HG03039 (cell line): Measurements from ENCODE around the gene URGCP.
"Not testable (repeated sequence)": the region's sequence is repeated elsewhere in the genome, so short reads cannot be mapped to it uniquely, and the experiment has no call there.

ENCODE experiments used
- ATAC-seq: cut with Tn5 transposase; IDR thresholded peaks from one replicate; pipeline ENCODE4 v1.9.1; 2021; ENCODE audit warnings: mild to moderate bottlenecking, moderate library complexity; ENCODE audit not compliant: unreplicated experiment

The URGCP gene

GRCh38 chr7:43915907-43916306, 9.5 kb upstream of the URGCP start:
- ATAC-seq = no peak

GRCh38 chr7:43914795-43915194, 8.4 kb upstream of the URGCP start:
- ATAC-seq = no peak

DNA sequence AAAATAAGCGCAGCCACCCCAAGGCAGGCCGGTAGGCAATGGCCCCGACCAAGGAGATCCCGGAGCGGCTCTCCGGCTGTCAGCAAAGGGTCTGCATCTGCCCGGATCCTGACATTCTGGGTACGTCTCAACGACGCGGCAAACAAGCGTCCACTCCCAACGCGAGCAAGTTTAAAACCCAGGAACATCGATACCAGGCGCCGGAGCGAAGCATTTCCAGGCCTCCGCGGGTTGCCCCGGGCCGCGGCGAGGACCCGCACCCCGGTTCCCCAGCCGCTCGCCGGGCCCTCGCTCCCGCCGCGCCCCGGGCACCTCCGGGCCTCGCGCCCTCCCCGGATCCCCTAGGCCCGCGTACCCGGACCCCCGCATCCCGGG, 453 bp downstream of the URGCP start:
- no peak for ATAC-seq

- ATAC-seq = no peak
Observed at GRCh38 chr7:43905209-43905946, 1.0 kb downstream of the URGCP start.

DNA sequence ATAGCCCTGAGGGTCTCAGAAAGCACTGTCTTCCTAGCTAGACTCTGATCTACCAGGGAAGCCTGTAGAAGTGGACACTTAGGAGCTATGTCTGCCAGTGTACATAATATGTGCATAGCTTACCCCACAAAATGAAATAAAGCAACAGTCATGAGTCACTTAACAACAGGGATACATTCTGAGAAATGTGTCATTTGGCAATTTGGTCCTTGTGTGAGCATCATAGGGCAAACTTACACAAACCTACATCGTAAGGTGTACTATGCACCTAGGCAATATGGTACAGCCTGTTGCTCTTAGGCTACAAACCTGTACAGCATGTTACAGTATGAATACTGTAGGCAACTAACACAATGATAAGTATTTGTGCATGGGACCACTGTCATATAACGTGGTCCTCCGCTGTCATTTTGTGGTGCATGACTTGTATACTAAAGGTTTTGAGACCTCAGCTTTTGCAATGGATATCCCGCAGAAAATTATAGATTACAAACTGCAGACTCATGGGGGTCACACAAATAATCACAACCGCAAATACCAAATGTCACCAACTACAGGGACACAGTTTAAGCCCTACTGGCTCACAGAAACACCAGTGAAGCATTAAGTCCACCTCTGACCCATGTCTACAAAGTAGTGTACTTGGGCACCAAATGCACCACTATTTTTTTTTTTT, 1.7 kb downstream of the URGCP start:
- ATAC-seq = no peak

DNA sequence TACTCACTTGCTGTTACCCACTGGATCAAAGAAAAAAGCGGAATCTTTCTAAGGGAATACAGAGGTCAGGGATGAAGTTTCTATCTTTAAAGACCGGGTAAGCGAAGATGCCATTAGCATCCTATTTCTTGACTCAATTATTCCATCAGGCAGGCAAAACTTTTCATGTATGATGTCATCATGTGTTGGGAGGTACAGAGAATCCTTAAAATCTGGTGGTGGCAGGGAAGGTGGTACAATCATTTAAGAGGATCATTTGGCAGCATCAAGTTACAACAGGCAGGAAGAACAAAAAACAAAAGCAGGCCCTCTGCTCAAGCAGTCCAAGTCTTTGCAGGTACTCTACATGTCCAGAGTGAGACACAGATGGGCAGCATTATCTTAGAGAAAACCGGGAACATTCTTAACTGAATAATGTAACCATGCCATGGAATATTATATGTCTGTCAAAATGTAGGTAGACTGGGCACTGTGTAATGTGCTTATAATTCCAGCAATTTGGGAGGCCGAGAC, 3.8 kb downstream of the URGCP start:
- ATAC-seq = no peak

- not testable (repeated sequence) for ATAC-seq
Observed at GRCh38 chr7:43898571-43898970, 7.8 kb downstream of the URGCP start.

- no peak for ATAC-seq
Observed at GRCh38 chr7:43895847-43896415, 10.5 kb downstream of the URGCP start.

GRCh38 chr7:43891069-43891955, 15.1 kb downstream of the URGCP start:
- no peak for ATAC-seq

GRCh38 chr7:43890468-43890867, 15.9 kb downstream of the URGCP start:
- no peak for ATAC-seq

- no peak for ATAC-seq
Observed at GRCh38 chr7:43888993-43889945, 17.1 kb downstream of the URGCP start.

DNA sequence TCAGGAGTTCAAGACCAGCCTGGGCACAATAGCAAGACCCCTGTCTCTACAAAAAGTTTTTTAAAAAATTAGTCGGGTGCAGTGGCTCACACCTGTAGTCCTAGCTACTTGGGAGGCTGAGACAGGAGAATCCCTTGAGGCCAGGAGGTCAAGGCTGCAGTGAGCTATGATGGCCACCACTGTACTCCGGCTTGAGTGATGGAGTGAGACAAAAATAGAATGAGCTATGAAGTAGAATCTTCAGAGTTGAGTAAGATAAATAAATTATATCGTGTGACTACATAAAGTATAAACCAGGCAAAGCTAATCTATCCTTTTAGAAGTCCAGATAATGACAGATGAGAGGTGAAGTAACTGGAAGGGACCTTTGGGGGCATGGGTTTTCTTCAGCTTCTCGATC, 21.8 kb downstream of the URGCP start:
- ATAC-seq = no peak

DNA sequence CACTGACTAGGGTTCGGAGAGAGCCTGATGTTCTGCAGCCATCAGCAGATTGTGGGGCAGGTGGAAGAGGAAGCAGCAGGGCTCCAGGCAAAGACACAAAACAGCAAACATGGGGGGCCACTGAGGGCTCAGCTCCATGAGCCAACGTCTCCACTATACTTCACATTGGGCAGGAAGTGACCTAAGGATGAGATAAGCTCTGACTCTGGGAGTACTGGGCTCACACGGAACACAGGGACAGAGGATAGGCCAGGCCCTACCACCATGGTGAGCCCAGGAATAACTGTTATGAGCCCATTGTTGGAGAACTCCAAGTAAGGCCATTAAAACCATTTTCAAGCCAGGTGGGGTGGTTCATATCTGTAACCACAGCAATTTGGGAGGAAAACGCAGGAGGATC, 22.2 kb downstream of the URGCP start:
- no peak for ATAC-seq

- ATAC-seq = no peak
Observed at GRCh38 chr7:43880596-43880995, 25.8 kb downstream of the URGCP start.

- no peak for ATAC-seq
Observed at GRCh38 chr7:43879477-43879876, 26.9 kb downstream of the URGCP start.

GRCh38 chr7:43878867-43879266, 27.5 kb downstream of the URGCP start:
- no peak for ATAC-seq

- ATAC-seq = no peak
Observed at GRCh38 chr7:43877968-43878864, 28.2 kb downstream of the URGCP start.

DNA sequence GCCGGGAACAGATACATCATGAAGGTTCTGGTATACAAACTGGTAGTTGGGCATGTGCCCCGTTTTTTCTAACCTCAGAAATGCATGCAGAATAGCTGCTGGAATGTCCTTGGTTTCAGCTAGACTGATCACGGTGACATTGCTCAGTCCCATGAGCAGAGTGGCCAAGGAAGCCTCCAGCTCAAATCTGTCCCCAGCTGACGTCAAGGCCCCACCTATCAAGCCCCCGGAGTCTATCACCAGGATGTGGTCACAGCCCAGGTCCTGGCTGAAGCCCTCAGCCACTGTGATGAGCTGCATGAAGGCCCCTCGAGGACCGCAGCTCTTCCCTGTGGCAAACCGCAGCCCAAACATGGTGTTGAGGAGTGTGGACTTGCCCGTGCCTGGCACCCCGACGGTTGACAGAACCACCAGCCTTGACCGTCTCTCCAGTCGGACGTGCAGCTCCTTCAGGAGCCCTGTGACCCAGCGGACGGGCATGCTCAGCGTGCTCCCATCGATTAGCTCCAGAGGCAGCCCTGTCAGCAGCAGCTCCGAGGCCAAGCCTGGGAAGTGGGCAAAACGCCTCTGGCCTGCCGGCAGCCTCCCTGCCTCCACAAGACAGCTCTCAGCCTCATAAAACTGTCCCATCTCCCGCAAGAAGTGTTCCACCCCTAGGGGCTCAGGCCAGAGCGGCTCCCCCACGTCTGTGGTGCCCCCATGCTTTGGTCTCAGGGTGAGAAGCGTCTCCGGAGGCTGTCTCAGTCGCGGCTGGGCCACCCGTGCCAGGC, 29.2 kb downstream of the URGCP start:
- ATAC-seq = no peak
